SK-N-SH (cell line): ENCODE data around the gene IPO11.

ENCODE experiments used
- EP300 ChIP-seq, 2 experiments: IDR thresholded peaks; 2 replicates each; pipeline versions ENCODE4 v1.4.0 to v1.6.1; 2012; ENCODE audit warnings: borderline replicate concordance in 1 of 2, low read depth in 1 of 2, low read length in 1 of 2
- EZH2phosphoT487 ChIP-seq: fragments of 200-600 bp; sonication (generic); IDR thresholded peaks from 2 replicates; pipeline ENCODE4 v1.6.1; 2017; ENCODE audit warnings: low read depth, mixed run types, mild to moderate bottlenecking, antibody characterized with exemption, moderate library complexity, borderline replicate concordance
- GABPA ChIP-seq: IDR thresholded peaks from 2 replicates; pipeline ENCODE4 v1.4.0; 2012; ENCODE audit warnings: low read depth, mild to moderate bottlenecking
- POLR2AphosphoS5 ChIP-seq: IDR thresholded peaks from 2 replicates; pipeline ENCODE4 v1.6.1; 2012; ENCODE audit warnings: low read depth, low read length
- RAD21 ChIP-seq: IDR thresholded peaks from 2 replicates; pipeline ENCODE4 v1.6.1; 2012; ENCODE audit warnings: mild to moderate bottlenecking, low read length
- RCOR1 ChIP-seq: fragments of 150-350 bp; IDR thresholded peaks from 2 replicates; pipeline ENCODE4 v1.6.1; 2017; ENCODE audit warnings: antibody characterized with exemption, low read length
- RFX5 ChIP-seq: IDR thresholded peaks from 2 replicates; pipeline ENCODE4 v1.6.1; 2012; ENCODE audit warnings: mild to moderate bottlenecking, improper control_type of control experiment, low read length
- TF ChIP-seq, protein P1 (sequence below): fragments of 200-600 bp; sonication (generic); IDR thresholded peaks from 2 replicates; pipeline ENCODE4 v1.6.1; 2017; ENCODE audit warnings: antibody characterized with exemption, mild to moderate bottlenecking, moderate library complexity
- TF ChIP-seq, protein P2 (sequence below): IDR thresholded peaks from 2 replicates; pipeline ENCODE4 v1.4.0; 2012; ENCODE audit warnings: low read depth, borderline replicate concordance
- TF ChIP-seq, protein P3 (sequence below): IDR thresholded peaks from 2 replicates; pipeline ENCODE4 v1.6.1; 2012; ENCODE audit warnings: mild to moderate bottlenecking, low read depth, low read length, moderate library complexity
- TF ChIP-seq, protein P4 (sequence below): IDR thresholded peaks from 2 replicates; pipeline ENCODE4 v1.4.0; 2012; ENCODE audit warnings: low read depth

GRCh38 chr5:62653001-62653863, 240.7 kb downstream of the IPO11 start:
- TF ChIP-seq EP300 (IDR thresholded peaks at IDR 0.05; ENCODE audit: borderline replicate concordance in 1 of 2, low read depth in 1 of 2, low read length in 1 of 2) (no peak), GABPA (no peak), RCOR1 (no peak), EZH2phosphoT487 (no peak), RAD21 (no peak), POLR2AphosphoS5 (no peak), RFX5 (no peak)
- TF ChIP-seq, protein P1, sequence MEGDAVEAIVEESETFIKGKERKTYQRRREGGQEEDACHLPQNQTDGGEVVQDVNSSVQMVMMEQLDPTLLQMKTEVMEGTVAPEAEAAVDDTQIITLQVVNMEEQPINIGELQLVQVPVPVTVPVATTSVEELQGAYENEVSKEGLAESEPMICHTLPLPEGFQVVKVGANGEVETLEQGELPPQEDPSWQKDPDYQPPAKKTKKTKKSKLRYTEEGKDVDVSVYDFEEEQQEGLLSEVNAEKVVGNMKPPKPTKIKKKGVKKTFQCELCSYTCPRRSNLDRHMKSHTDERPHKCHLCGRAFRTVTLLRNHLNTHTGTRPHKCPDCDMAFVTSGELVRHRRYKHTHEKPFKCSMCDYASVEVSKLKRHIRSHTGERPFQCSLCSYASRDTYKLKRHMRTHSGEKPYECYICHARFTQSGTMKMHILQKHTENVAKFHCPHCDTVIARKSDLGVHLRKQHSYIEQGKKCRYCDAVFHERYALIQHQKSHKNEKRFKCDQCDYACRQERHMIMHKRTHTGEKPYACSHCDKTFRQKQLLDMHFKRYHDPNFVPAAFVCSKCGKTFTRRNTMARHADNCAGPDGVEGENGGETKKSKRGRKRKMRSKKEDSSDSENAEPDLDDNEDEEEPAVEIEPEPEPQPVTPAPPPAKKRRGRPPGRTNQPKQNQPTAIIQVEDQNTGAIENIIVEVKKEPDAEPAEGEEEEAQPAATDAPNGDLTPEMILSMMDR, result no peak
- TF ChIP-seq, protein P2, sequence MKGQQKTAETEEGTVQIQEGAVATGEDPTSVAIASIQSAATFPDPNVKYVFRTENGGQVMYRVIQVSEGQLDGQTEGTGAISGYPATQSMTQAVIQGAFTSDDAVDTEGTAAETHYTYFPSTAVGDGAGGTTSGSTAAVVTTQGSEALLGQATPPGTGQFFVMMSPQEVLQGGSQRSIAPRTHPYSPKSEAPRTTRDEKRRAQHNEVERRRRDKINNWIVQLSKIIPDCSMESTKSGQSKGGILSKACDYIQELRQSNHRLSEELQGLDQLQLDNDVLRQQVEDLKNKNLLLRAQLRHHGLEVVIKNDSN, result no peak
- TF ChIP-seq, protein P3, sequence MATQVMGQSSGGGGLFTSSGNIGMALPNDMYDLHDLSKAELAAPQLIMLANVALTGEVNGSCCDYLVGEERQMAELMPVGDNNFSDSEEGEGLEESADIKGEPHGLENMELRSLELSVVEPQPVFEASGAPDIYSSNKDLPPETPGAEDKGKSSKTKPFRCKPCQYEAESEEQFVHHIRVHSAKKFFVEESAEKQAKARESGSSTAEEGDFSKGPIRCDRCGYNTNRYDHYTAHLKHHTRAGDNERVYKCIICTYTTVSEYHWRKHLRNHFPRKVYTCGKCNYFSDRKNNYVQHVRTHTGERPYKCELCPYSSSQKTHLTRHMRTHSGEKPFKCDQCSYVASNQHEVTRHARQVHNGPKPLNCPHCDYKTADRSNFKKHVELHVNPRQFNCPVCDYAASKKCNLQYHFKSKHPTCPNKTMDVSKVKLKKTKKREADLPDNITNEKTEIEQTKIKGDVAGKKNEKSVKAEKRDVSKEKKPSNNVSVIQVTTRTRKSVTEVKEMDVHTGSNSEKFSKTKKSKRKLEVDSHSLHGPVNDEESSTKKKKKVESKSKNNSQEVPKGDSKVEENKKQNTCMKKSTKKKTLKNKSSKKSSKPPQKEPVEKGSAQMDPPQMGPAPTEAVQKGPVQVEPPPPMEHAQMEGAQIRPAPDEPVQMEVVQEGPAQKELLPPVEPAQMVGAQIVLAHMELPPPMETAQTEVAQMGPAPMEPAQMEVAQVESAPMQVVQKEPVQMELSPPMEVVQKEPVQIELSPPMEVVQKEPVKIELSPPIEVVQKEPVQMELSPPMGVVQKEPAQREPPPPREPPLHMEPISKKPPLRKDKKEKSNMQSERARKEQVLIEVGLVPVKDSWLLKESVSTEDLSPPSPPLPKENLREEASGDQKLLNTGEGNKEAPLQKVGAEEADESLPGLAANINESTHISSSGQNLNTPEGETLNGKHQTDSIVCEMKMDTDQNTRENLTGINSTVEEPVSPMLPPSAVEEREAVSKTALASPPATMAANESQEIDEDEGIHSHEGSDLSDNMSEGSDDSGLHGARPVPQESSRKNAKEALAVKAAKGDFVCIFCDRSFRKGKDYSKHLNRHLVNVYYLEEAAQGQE, result no peak
- TF ChIP-seq, protein P4, sequence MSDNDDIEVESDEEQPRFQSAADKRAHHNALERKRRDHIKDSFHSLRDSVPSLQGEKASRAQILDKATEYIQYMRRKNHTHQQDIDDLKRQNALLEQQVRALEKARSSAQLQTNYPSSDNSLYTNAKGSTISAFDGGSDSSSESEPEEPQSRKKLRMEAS, result no peak
